GM19035 (cell line): Measurements from ENCODE around the gene ARHGDIG.
"Not testable (repeated sequence)": the region's sequence is repeated elsewhere in the genome, so short reads cannot be mapped to it uniquely, and the experiment has no call there.

Source experiments
- ATAC-seq: cut with Tn5 transposase; IDR thresholded peaks from one replicate; pipeline ENCODE4 v1.9.1; 2021; ENCODE audit not compliant: unreplicated experiment

ARHGDIG gene

GRCh38 chr16:263182-263774, 17.1 kb upstream of the ARHGDIG start:
- no peak for ATAC-seq

GRCh38 chr16:263944-264343, 16.4 kb upstream of the ARHGDIG start:
- no peak for ATAC-seq

GRCh38 chr16:264440-264951, 15.9 kb upstream of the ARHGDIG start:
- no peak for ATAC-seq

- no peak for ATAC-seq
Measured at GRCh38 chr16:265002-265529, 15.3 kb upstream of the ARHGDIG start.

GRCh38 chr16:265711-266110, 14.7 kb upstream of the ARHGDIG start:
- no peak for ATAC-seq

GRCh38 chr16:266258-267164, 13.9 kb upstream of the ARHGDIG start:
- ATAC-seq = no peak

GRCh38 chr16:267562-267961, 12.8 kb upstream of the ARHGDIG start:
- not testable (repeated sequence) for ATAC-seq

- no peak for ATAC-seq
Measured at GRCh38 chr16:268141-269053, 12.0 kb upstream of the ARHGDIG start.

- ATAC-seq = no peak
Measured at GRCh38 chr16:269061-269796, 11.2 kb upstream of the ARHGDIG start.

GRCh38 chr16:270381-271255, 9.8 kb upstream of the ARHGDIG start:
- no peak for ATAC-seq

GRCh38 chr16:272633-273546, 7.5 kb upstream of the ARHGDIG start:
- ATAC-seq = no peak

GRCh38 chr16:273547-274421, 6.6 kb upstream of the ARHGDIG start:
- ATAC-seq = no peak

- no peak for ATAC-seq
Measured at GRCh38 chr16:275041-275641, 5.2 kb upstream of the ARHGDIG start.

GRCh38 chr16:275786-276232, 4.6 kb upstream of the ARHGDIG start, which contains the start of gene RGS11:
Gene RGS11 (minus strand): TSS chr16:275944. CDS start chr16:275911, 33 bp downstream.
- no peak for ATAC-seq

- ATAC-seq = no peak
Measured at GRCh38 chr16:276426-277077, 3.8 kb upstream of the ARHGDIG start.

GRCh38 chr16:278863-279366, 1.5 kb upstream of the ARHGDIG start:
- ATAC-seq = no peak
